Liver (tissue), 9 donors: ENCODE results near the gene ADAMTS2. TPM values are rescaled to one million over a fixed set of nuclear protein-coding genes. Genes with fewer than 3 reads are reported as not detected.

Experiments
- DNase-seq: peaks from one replicate; pipeline ENCODE4 v3.0.0-alpha.2; 2017; ENCODE audit warnings: low spot score
- H3K27ac ChIP-seq, 2 donors: one replicate each; pipeline ENCODE4 v1.7.0; 2013; ENCODE audit warnings: inconsistent platforms in 2 of 2, low read length in 2 of 2, control low read depth in 1 of 2, low read depth in 1 of 2, mild to moderate bottlenecking in 1 of 2
- H3K27me3 ChIP-seq, 4 donors: one replicate each; pipeline versions ENCODE4 v1.6.1 to v1.7.0; 2013; ENCODE audit warnings: low read length in 3 of 4, inconsistent platforms in 1 of 4, mild to moderate bottlenecking in 1 of 4, moderate library complexity in 1 of 4; ENCODE audit not compliant: control insufficient read depth in 4 of 4, insufficient read depth in 4 of 4
- H3K36me3 ChIP-seq, 4 donors: one replicate each; pipeline versions ENCODE4 v1.6.1 to v1.7.0; 2013; ENCODE audit warnings: low read length in 3 of 4, mild to moderate bottlenecking in 3 of 4, low read depth in 1 of 4, moderate library complexity in 1 of 4; ENCODE audit not compliant: control insufficient read depth in 4 of 4, insufficient read depth in 3 of 4
- H3K4me1 ChIP-seq, 4 donors: one replicate each; pipeline versions ENCODE4 v1.6.1 to v1.7.0; 2013; ENCODE audit warnings: low read length in 3 of 4, mild to moderate bottlenecking in 3 of 4, moderate library complexity in 1 of 4; ENCODE audit not compliant: control insufficient read depth in 4 of 4, insufficient read depth in 4 of 4
- H3K4me3 ChIP-seq, 3 donors: one replicate each; pipeline versions ENCODE4 v1.6.1 to v1.7.0; 2013; ENCODE audit warnings: low read length in 3 of 3, control low read depth in 1 of 3, low read depth in 1 of 3, mild to moderate bottlenecking in 1 of 3
- H3K9ac ChIP-seq, 2 donors: one replicate each; pipeline ENCODE4 v1.7.0; 2013; ENCODE audit warnings: low read length in 2 of 2, mild to moderate bottlenecking in 2 of 2, moderate library complexity in 2 of 2, control low read depth in 1 of 2, low read depth in 1 of 2
- H3K9me3 ChIP-seq, 4 donors: one replicate each; pipeline versions ENCODE4 v1.6.1 to v1.7.0; 2013; ENCODE audit warnings: low read length in 3 of 4; ENCODE audit not compliant: control insufficient read depth in 4 of 4
- EGR1 ChIP-seq, 2 donors: IDR thresholded peaks; 2 replicates each; pipeline ENCODE4 v1.6.1; 2016 to 2018; ENCODE audit warnings: antibody characterized with exemption in 2 of 2, low read depth in 2 of 2
- FOXA1 ChIP-seq: IDR thresholded peaks from 2 replicates; pipeline ENCODE4 v1.6.1; 2016; ENCODE audit warnings: antibody characterized with exemption
- FOXA2 ChIP-seq: IDR thresholded peaks from 2 replicates; pipeline ENCODE4 v1.6.1; 2016; ENCODE audit warnings: antibody characterized with exemption
- GABPA ChIP-seq, 2 donors: IDR thresholded peaks in 1 of 2; conservative IDR thresholded peaks in 1 of 2; 2 replicates each; pipeline ENCODE4 v1.6.1; 2016; ENCODE audit warnings: antibody characterized with exemption in 2 of 2, mild to moderate bottlenecking in 1 of 2, moderate library complexity in 1 of 2
- HNF4A ChIP-seq, 2 donors: conservative IDR thresholded peaks; 2 replicates each; pipeline ENCODE4 v1.6.1; 2016; ENCODE audit warnings: antibody characterized with exemption in 2 of 2, mild to moderate bottlenecking in 2 of 2
- HNF4G ChIP-seq: IDR thresholded peaks from 2 replicates; pipeline ENCODE4 v1.6.1; 2016; ENCODE audit warnings: antibody characterized with exemption
- NR2F2 ChIP-seq: IDR thresholded peaks from 2 replicates; pipeline ENCODE4 v1.6.1; 2016; ENCODE audit warnings: antibody characterized with exemption
- RAD21 ChIP-seq, 2 donors: IDR thresholded peaks; 2 replicates each; pipeline ENCODE4 v1.6.1; 2016; ENCODE audit warnings: antibody characterized with exemption in 2 of 2, mild to moderate bottlenecking in 2 of 2
- REST ChIP-seq: IDR thresholded peaks from 2 replicates; pipeline ENCODE4 v1.6.1; 2016; ENCODE audit warnings: antibody characterized with exemption, mild to moderate bottlenecking
- RXRA ChIP-seq, 2 donors: IDR thresholded peaks; 2 replicates each; pipeline ENCODE4 v1.6.1; 2017 to 2018; ENCODE audit warnings: antibody characterized with exemption in 2 of 2, mild to moderate bottlenecking in 1 of 2
- SP1 ChIP-seq: IDR thresholded peaks from 2 replicates; pipeline ENCODE4 v1.6.1; 2018; ENCODE audit warnings: antibody characterized with exemption, mild to moderate bottlenecking
- TAF1 ChIP-seq: conservative IDR thresholded peaks from 2 replicates; pipeline ENCODE4 v1.6.1; 2016; ENCODE audit warnings: antibody characterized with exemption, mild to moderate bottlenecking
- YY1 ChIP-seq: IDR thresholded peaks from 2 replicates; pipeline ENCODE4 v1.6.1; 2016; ENCODE audit warnings: antibody characterized with exemption, mild to moderate bottlenecking
- ZBTB33 ChIP-seq: IDR thresholded peaks from 2 replicates; pipeline ENCODE4 v1.6.1; 2016; ENCODE audit warnings: antibody characterized with exemption
- WGBS: extraction: QIAGEN DNeasy Blood & Tissue Kit; methylation state at CpG from one replicate; pipeline ENCODE4 v1.1.7; 2013; 5-methylcytosine and 5-hydroxymethylcytosine counted together
- polyA plus RNA-seq, 2 donors: library from polyadenylated mRNA; stranded (reverse) in 1 of 2; unstranded in 1 of 2; fragments of 200-250 nt in 1 of 2; fragments of >200 nt in 1 of 2; fragmentation: Nextera tagmentation in 1 of 2; extraction: Ambion mirVana in 1 of 2; gene quantifications; one replicate each; pipeline versions ENCODE4 v1.2.1 to v1.2.3, GENCODE V29; 2013 to 2015
- total RNA-seq, 2 donors: library from RNA; depleted of rRNA; stranded (reverse); fragments of >200 nt; gene quantifications; one replicate each; pipeline ENCODE4 v1.2.3, GENCODE V29; 2014
- TF ChIP-seq, protein P1 (sequence below): IDR thresholded peaks from 2 replicates; pipeline ENCODE4 v1.6.1; 2016; ENCODE audit warnings: antibody characterized with exemption
- TF ChIP-seq, protein P2 (sequence below): IDR thresholded peaks from 2 replicates; pipeline ENCODE4 v1.6.1; 2016; ENCODE audit warnings: antibody characterized with exemption
- TF ChIP-seq, protein P3 (sequence below): fragments of 150-350 bp; IDR thresholded peaks from 2 replicates; pipeline ENCODE4 v1.5.1; 2017; ENCODE audit warnings: improper control_type of control experiment, low read depth, low read length; ENCODE audit not compliant: missing input control
- donor health status: healthy.
- donor health status: healthy.
- donor health status: healthy.
- donor health status: healthy.
- donor health status: healthy.

ADAMTS2 gene
- total and polyA plus RNA-seq, 4 donors: 2.7 to 24.3 (median 12.0) TPM

GRCh38 chr5:179121667-179122111 lies 223.6 kb downstream of the ADAMTS2 start (continued):
- TF ChIP-seq REST (no peak), FOXA1 (no peak), EGR1 (IDR thresholded peaks at IDR 0.05; ENCODE audit: low read depth in 2 of 2) (no peak), FOXA2 (no peak), TAF1 (no peak), RXRA (IDR thresholded peaks at IDR 0.05) (no peak), HNF4A (conservative IDR thresholded peaks at IDR 0.05) (no peak)
- TF ChIP-seq, protein P1, sequence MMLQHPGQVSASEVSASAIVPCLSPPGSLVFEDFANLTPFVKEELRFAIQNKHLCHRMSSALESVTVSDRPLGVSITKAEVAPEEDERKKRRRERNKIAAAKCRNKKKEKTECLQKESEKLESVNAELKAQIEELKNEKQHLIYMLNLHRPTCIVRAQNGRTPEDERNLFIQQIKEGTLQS: no peak
- TF ChIP-seq, protein P2, sequence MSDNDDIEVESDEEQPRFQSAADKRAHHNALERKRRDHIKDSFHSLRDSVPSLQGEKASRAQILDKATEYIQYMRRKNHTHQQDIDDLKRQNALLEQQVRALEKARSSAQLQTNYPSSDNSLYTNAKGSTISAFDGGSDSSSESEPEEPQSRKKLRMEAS: no peak

GRCh38 chr5:179120951-179121666 lies 224.2 kb downstream of the ADAMTS2 start:
- Histone ChIP-seq H3K4me3 (no peak overlapping the region), H3K36me3 (no peaks in the 10 kb centered on the region), H3K9me3 (peaks cover 3 to 14% (median 13%) of the 10 kb centered on the region in 4 donors), H3K9ac (no peak overlapping the region), H3K4me1 (peaks cover 0 to 2% (median 0%) of the 10 kb centered on the region in 4 donors), H3K27me3 (no peaks in the 10 kb centered on the region), H3K27ac (no peak overlapping the region)
- peak; percentile 8 for DNase-seq
- no peak for TF ChIP-seq TAF1
- TF ChIP-seq FOXA2: no peak
- no peak for TF ChIP-seq RAD21 (IDR thresholded peaks at IDR 0.05)
- 82% methylated on average over 75 of the region's 75 CpGs for WGBS

- Histone ChIP-seq H3K27ac (no peak overlapping the region), H3K4me1 (peaks cover 0 to 2% (median 0%) of the 10 kb centered on the region in 4 donors), H3K4me3 (peak overlapping the region in 2 of 3 donors; percentile 23 to 38), H3K9me3 (peaks cover 3 to 19% (median 17%) of the 10 kb centered on the region in 4 donors), H3K9ac (no peak overlapping the region), H3K36me3 (no peaks in the 10 kb centered on the region), H3K27me3 (no peaks in the 10 kb centered on the region)
- peak; percentile 5 for DNase-seq
- 94% methylated on average over 35 of the region's 35 CpGs for WGBS
- TF ChIP-seq GABPA (IDR thresholded peaks at IDR 0.05 in 1 of 2, conservative IDR thresholded peaks at IDR 0.05 in 1 of 2): no peak
- no peak for TF ChIP-seq YY1
- TF ChIP-seq, protein P3, sequence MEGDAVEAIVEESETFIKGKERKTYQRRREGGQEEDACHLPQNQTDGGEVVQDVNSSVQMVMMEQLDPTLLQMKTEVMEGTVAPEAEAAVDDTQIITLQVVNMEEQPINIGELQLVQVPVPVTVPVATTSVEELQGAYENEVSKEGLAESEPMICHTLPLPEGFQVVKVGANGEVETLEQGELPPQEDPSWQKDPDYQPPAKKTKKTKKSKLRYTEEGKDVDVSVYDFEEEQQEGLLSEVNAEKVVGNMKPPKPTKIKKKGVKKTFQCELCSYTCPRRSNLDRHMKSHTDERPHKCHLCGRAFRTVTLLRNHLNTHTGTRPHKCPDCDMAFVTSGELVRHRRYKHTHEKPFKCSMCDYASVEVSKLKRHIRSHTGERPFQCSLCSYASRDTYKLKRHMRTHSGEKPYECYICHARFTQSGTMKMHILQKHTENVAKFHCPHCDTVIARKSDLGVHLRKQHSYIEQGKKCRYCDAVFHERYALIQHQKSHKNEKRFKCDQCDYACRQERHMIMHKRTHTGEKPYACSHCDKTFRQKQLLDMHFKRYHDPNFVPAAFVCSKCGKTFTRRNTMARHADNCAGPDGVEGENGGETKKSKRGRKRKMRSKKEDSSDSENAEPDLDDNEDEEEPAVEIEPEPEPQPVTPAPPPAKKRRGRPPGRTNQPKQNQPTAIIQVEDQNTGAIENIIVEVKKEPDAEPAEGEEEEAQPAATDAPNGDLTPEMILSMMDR: no peak
- TF ChIP-seq REST: no peak
- no peak for TF ChIP-seq TAF1
- TF ChIP-seq RAD21 (IDR thresholded peaks at IDR 0.05): no peak
- TF ChIP-seq FOXA1: no peak
- no peak for TF ChIP-seq SP1
- TF ChIP-seq, protein P2: no peak
- no peak for TF ChIP-seq NR2F2
- no peak for TF ChIP-seq HNF4A (conservative IDR thresholded peaks at IDR 0.05)
- no peak for TF ChIP-seq FOXA2
- TF ChIP-seq ZBTB33: no peak
- TF ChIP-seq RXRA (IDR thresholded peaks at IDR 0.05): no peak
- TF ChIP-seq HNF4G: no peak
Observed at GRCh38 chr5:179120421-179120861, 224.8 kb downstream of the ADAMTS2 start.
